ENCODE measurements around the gene LARGE2. TPM values are rescaled to one million over a fixed set of nuclear protein-coding genes. Genes with fewer than 3 reads are reported as not detected.

LARGE2 gene
- total and polyA plus RNA-seq, 2 of the 13 experiments (the other 11 are each of a cell fraction or from before 2014, with no cell fraction given) = 8.5 to 21.6 TPM

GRCh38 chr11:45921561-45922424 lies 663 bp upstream of the LARGE2 start (continued):
- TF ChIP-seq POGK (CRISPR knock-in tag; conservative IDR thresholded peaks at IDR 0.05) = no peak; the same call in 1 of the 2 replicates
- TF ChIP-seq HMGXB3 (CRISPR knock-in tag; IDR thresholded peaks at IDR 0.05; ENCODE audit: borderline replicate concordance) = no peak
- no peak for TF ChIP-seq ZKSCAN5 (CRISPR knock-in tag; IDR thresholded peaks at IDR 0.05)
- peak; percentile 68 for TF ChIP-seq RBFOX2 (IDR thresholded peaks at IDR 0.05; ENCODE audit: low read depth, low read length)
- TF ChIP-seq MYC (CRISPR knock-in tag; IDR thresholded peaks at IDR 0.05; ENCODE audit: borderline replicate concordance) = peak; percentile 69; the same call in 1 of the 2 replicates
- TF ChIP-seq MBD4 (IDR thresholded peaks at IDR 0.05; ENCODE audit: borderline replicate concordance, low read length) = no peak
- TF ChIP-seq ZMYM3 (CRISPR knock-in tag; IDR thresholded peaks at IDR 0.05) = no peak
- no peak for TF ChIP-seq NRL (CRISPR knock-in tag; IDR thresholded peaks at IDR 0.05; ENCODE audit: borderline replicate concordance)
- TF ChIP-seq CREM (IDR thresholded peaks at IDR 0.05) = no peak
- TF ChIP-seq CREM (CRISPR knock-in tag; IDR thresholded peaks at IDR 0.05) = no peak
- no peak for TF ChIP-seq ZBTB38 (CRISPR knock-in tag; IDR thresholded peaks at IDR 0.05)
- TF ChIP-seq HNRNPUL1 (IDR thresholded peaks at IDR 0.05; ENCODE audit: low read depth, low read length) = no peak
- no peak for TF ChIP-seq FLYWCH1 (CRISPR knock-in tag; IDR thresholded peaks at IDR 0.05)
- TF ChIP-seq TFDP2 (CRISPR knock-in tag; IDR thresholded peaks at IDR 0.05) = no peak
- TF ChIP-seq ZNF441 (CRISPR knock-in tag; IDR thresholded peaks at IDR 0.05; ENCODE audit: borderline replicate concordance) = no peak
- no peak for TF ChIP-seq SCMH1 (CRISPR knock-in tag; IDR thresholded peaks at IDR 0.05; ENCODE audit: borderline replicate concordance)
- peak; percentile 60; the same call in 1 of the 2 replicates for TF ChIP-seq ZNF34 (CRISPR knock-in tag; IDR thresholded peaks at IDR 0.05; ENCODE audit: borderline replicate concordance)
- TF ChIP-seq KMT2B (CRISPR knock-in tag; IDR thresholded peaks at IDR 0.05) = peak; percentile 39; the same call in 1 of the 2 replicates
- no peak for TF ChIP-seq ATF5 (CRISPR knock-in tag; IDR thresholded peaks at IDR 0.05; ENCODE audit: low read depth)
- 0 out of 2 replicates have a peak, but pooled peaks have one; percentile 26 for TF ChIP-seq E2F2 (CRISPR knock-in tag; IDR thresholded peaks at IDR 0.05; ENCODE audit: borderline replicate concordance)

Data from HepG2 (cell line).